GM13976 (cell line): ENCODE data around the gene PHLDB2.
A peak's percentile ranks its signal among the peaks of the same experiment; 100 is the strongest.

Experiments used
- DNase-seq: peaks from one replicate; pipeline ENCODE4 v3.0.0; 2012; ENCODE audit warnings: low spot score
- CTCF ChIP-seq: IDR thresholded peaks from 2 replicates; pipeline ENCODE4 v1.5.1; 2012; ENCODE audit warnings: borderline replicate concordance, mild to moderate bottlenecking; ENCODE audit not compliant: insufficient read depth; ENCODE audit errors: extremely low read depth, missing control alignments, control extremely low read depth
- in situ Hi-C: fragments of 300-500 bp; cut with MboI; formaldehyde crosslinking; loops from one replicate; pipeline ENCODE4 v1.12.0; 2022; ENCODE audit warnings: low sequenced_read_pairs, mixed read lengths, inconsistent platforms; ENCODE audit not compliant: unreplicated experiment

Gene PHLDB2

GRCh38 chr3:111871809-111872623 is 13.0 kb downstream of the PHLDB2 start:
- no peak for DNase-seq
- in situ Hi-C loops: no loop called here
- TF ChIP-seq CTCF: no peak

GRCh38 chr3:111872979-111873378 is 13.9 kb downstream of the PHLDB2 start:
- no peak for DNase-seq
- no peak for TF ChIP-seq CTCF
- in situ Hi-C loops: no loop called here

GRCh38 chr3:111874177-111874820 is 15.2 kb downstream of the PHLDB2 start:
- no peak for TF ChIP-seq CTCF
- in situ Hi-C loops: no loop called here
- DNase-seq: no peak

- in situ Hi-C loops: no loop called here
- no peak for DNase-seq
- no peak for TF ChIP-seq CTCF
Measured at GRCh38 chr3:111881480-111881879, 22.4 kb downstream of the PHLDB2 start.

GRCh38 chr3:111882194-111882593 is 23.1 kb downstream of the PHLDB2 start:
- no peak for DNase-seq
- no peak for TF ChIP-seq CTCF
- in situ Hi-C loops: no loop called here

- peak; percentile 12 for DNase-seq
- in situ Hi-C loops: no loop called here
- TF ChIP-seq CTCF: no peak
Measured at GRCh38 chr3:111882799-111883198, 23.7 kb downstream of the PHLDB2 start.
